K562 (cell line): ENCODE data around the gene KIF26B. TPM values are rescaled to one million over a fixed set of nuclear protein-coding genes. Genes with fewer than 3 reads are reported as not detected.

ENCODE experiments used
- ATAC-seq: fragments of 200-7000 bp; cut with Tn5 transposase; 3 replicates; pipeline ENCODE4 v1.9.1; 2020; ENCODE audit warnings: moderate library complexity
- BruUV-seq: library from RNA; stranded (reverse); fragments of 400-500 nt; replicated peaks from 2 replicates; lab custom pipeline; 2021; lab: Mats Ljungman, UMichigan
- CTCF ChIA-PET: fragments of 300-600 bp; formaldehyde crosslinking; extraction: SDS; loops from one replicate; lab custom pipeline; 2021; ENCODE audit warnings: low intra/inter-chr PET ratio; lab: Yijun Ruan, JAX
- POLR2A ChIA-PET: fragments of 300-600, 350-650 bp; sonication (Branson Sonifier 250); formaldehyde crosslinking; extraction: SDS; loops from one replicate; lab custom pipeline; 2021; ENCODE audit warnings: antibody characterized with exemption, inconsistent platforms; lab: Yijun Ruan, JAX
- DNase-seq, 4 experiments: peaks; one replicate each; pipeline versions ENCODE4 v3.0.0 to v3.0.0-alpha.2; 2011 to 2018; ENCODE audit warnings: low spot score in 3 of 4, mixed read lengths in 3 of 4; ENCODE audit errors: extremely low read depth in 1 of 4
- FAIRE-seq: peaks from 2 replicates; lab custom pipeline; 2011; peaks lifted over from hg19 to GRCh38; lab: Jason Lieb, UNC
- H2AFZ ChIP-seq: 2 replicates; pipeline ENCODE4 v1.6.0; 2011; ENCODE audit warnings: low read depth, low read length, control low read depth, inconsistent platforms
- H3K27ac ChIP-seq: fragments of 200-600 bp; 3 replicates; pipeline ENCODE4 v1.8.0; 2011; ENCODE audit warnings: low read depth, mild to moderate bottlenecking, control low read depth, inconsistent platforms, low read length, moderate library complexity, mixed read lengths; ENCODE audit errors: extremely low read depth
- H3K27me3 ChIP-seq, 2 experiments: fragments of 300-600 bp in 1 of 2; 2 replicates in 1 of 2; 3 replicates in 1 of 2; pipeline versions ENCODE4 v1.6.0 to v1.8.0; 2011; ENCODE audit warnings: inconsistent platforms in 2 of 2, low read length in 2 of 2, mild to moderate bottlenecking in 1 of 2, mixed read lengths in 1 of 2, moderate library complexity in 1 of 2; ENCODE audit not compliant: control insufficient read depth in 2 of 2, insufficient read depth in 2 of 2
- H3K36me3 ChIP-seq: fragments of 300-600 bp; 3 replicates; pipeline ENCODE4 v1.8.0; 2011; ENCODE audit warnings: mild to moderate bottlenecking, low read length, inconsistent platforms; ENCODE audit not compliant: control insufficient read depth, insufficient read depth
- H3K4me1 ChIP-seq, 2 experiments: fragments of 200-600 bp in 1 of 2; replicated peaks in 1 of 2; 2 replicates in 1 of 2; 3 replicates in 1 of 2; pipeline versions ENCODE4 v1.5.1 to v1.8.0; 2011; ENCODE audit warnings: inconsistent platforms in 2 of 2, low read length in 2 of 2, mild to moderate bottlenecking in 1 of 2, mixed read lengths in 1 of 2, moderate library complexity in 1 of 2; ENCODE audit not compliant: control insufficient read depth in 2 of 2, insufficient read depth in 2 of 2
- H3K4me2 ChIP-seq: 2 replicates; pipeline ENCODE4 v1.6.1; 2011; ENCODE audit warnings: low read length, control low read depth, inconsistent platforms, mixed read lengths; ENCODE audit not compliant: insufficient read depth
- H3K4me3 ChIP-seq: fragments of 200-600 bp; sonication (generic), shearing (Covaris generic); 2 replicates; pipeline ENCODE4 v1.5.1; 2016; ENCODE audit warnings: control low read depth, inconsistent platforms
- H3K79me2 ChIP-seq: fragments of 200-600 bp; 3 replicates; pipeline ENCODE4 v1.8.0; 2011; ENCODE audit warnings: low read length, inconsistent platforms; ENCODE audit not compliant: control insufficient read depth, insufficient read depth
- H3K9ac ChIP-seq, 2 experiments: 2 replicates each; pipeline versions ENCODE4 v1.6.0 to v1.6.1; 2011; ENCODE audit warnings: low read depth in 2 of 2, low read length in 2 of 2, control low read depth in 1 of 2, inconsistent platforms in 1 of 2, mild to moderate bottlenecking in 1 of 2, mixed read lengths in 1 of 2; ENCODE audit not compliant: insufficient read depth in 1 of 2
- H3K9me1 ChIP-seq: one replicate; pipeline ENCODE4 v1.6.0; 2011; ENCODE audit warnings: inconsistent platforms, mild to moderate bottlenecking, low read length, moderate library complexity; ENCODE audit not compliant: control insufficient read depth, insufficient read depth
- H3K9me3 ChIP-seq: replicated peaks from 2 replicates; pipeline ENCODE4 v1.5.1; 2011; ENCODE audit warnings: low read depth, low read length, inconsistent platforms; ENCODE audit not compliant: control insufficient read depth, insufficient read depth
- H4K20me1 ChIP-seq: replicated peaks from 2 replicates; pipeline ENCODE4 v1.6.1; 2011; ENCODE audit warnings: low read length, inconsistent platforms, mixed read lengths; ENCODE audit not compliant: control insufficient read depth, insufficient read depth
- FOXJ3 ChIP-seq: sonication (generic); formaldehyde crosslinking; IDR thresholded peaks from 2 replicates; pipeline ENCODE4 v1.4.0; 2020; ENCODE audit warnings: mild to moderate bottlenecking, missing genetic modification reagents
- KDM5B ChIP-seq: fragments of 200-600 bp; sonication (generic); IDR thresholded peaks from 2 replicates; pipeline ENCODE4 v1.6.1; 2012; ENCODE audit warnings: low read depth, mild to moderate bottlenecking, moderate library complexity, low read length, control low read depth, inconsistent platforms; ENCODE audit not compliant: insufficient replicate concordance
- LCOR ChIP-seq: sonication (generic); formaldehyde crosslinking; IDR thresholded peaks from 2 replicates; pipeline ENCODE4 v1.8.0; 2022; ENCODE audit warnings: mild to moderate bottlenecking, missing genetic modification reagents
- MCM3 ChIP-seq: fragments of 450-650 bp; IDR thresholded peaks from 2 replicates; pipeline ENCODE4 v1.6.1; 2016
- MTF1 ChIP-seq: fragments of 250-450 bp; sonication (Bioruptor Pico); IDR thresholded peaks from 2 replicates; pipeline ENCODE4 v1.9.0; 2021; ENCODE audit warnings: moderate library complexity, mild to moderate bottlenecking, inconsistent platforms, borderline replicate concordance
- SAFB2 ChIP-seq: fragments of 200-400 bp; formaldehyde crosslinking; IDR thresholded peaks from 2 replicates; pipeline ENCODE4 v1.6.1; 2018; ENCODE audit warnings: borderline replicate concordance, low read length, low read depth, moderate library complexity; ENCODE audit not compliant: severe bottlenecking
- ZSCAN32 ChIP-seq: fragments of 450-650 bp; formaldehyde crosslinking; IDR thresholded peaks from 2 replicates; pipeline ENCODE4 v1.4.0; 2020; ENCODE audit warnings: mild to moderate bottlenecking, moderate library complexity
- WGBS: fragments of 100-300 bp; shearing (Covaris generic); methylation state at CpG from one replicate; pipeline ENCODE4 v1.1.6; 2016; ENCODE audit warnings: low coverage, mixed read lengths; ENCODE audit not compliant: insufficient coverage; ENCODE audit errors: missing lambda C conversion rate; 5-methylcytosine and 5-hydroxymethylcytosine counted together
- in situ Hi-C: fragments of 300-500 bp; cut with MboI; formaldehyde crosslinking; loops from 4 replicates; pipeline ENCODE4 v1.15.0; 2018; ENCODE audit warnings: inconsistent platforms, mixed read lengths
- intact Hi-C: fragments of 100-400 bp; cut with micrococcal nuclease; formaldehyde crosslinking; loops from 2 replicates; pipeline ENCODE4 v1.14.2; 2022
- polyA plus RNA-seq, 8 experiments: library from polyadenylated mRNA; depleted of rRNA in 4 of 8; stranded (reverse) in 5 of 8; unstranded in 3 of 8; fragments of >200 nt; fragmentation: Nextera tagmentation in 2 of 8; fragmentation: Illumina TruSeq in 1 of 8; extraction: Ambion mirVana in 2 of 8; extraction: Trizol in 1 of 8; gene quantifications; 2 replicates each; pipeline versions ENCODE4 v1.2.1 to v1.2.3, GENCODE V29; 2011 to 2014; ENCODE audit warnings: inconsistent platforms in 1 of 8, missing spikeins in 1 of 8
- total RNA-seq, 7 experiments: library from RNA; depleted of rRNA in 6 of 7; stranded (reverse); fragments of >200 nt in 6 of 7; fragmentation: Illumina TruSeq in 2 of 7; extraction: Trizol in 2 of 7; gene quantifications; 2 replicates each; pipeline versions ENCODE4 v1.2.1 to v1.2.3, GENCODE V29; 2011 to 2021; ENCODE audit warnings: low replicate concordance in 1 of 7
- TF ChIP-seq, protein P1 (sequence below): IDR thresholded peaks from 2 replicates; pipeline ENCODE4 v1.6.1; 2014; ENCODE audit warnings: antibody characterized with exemption
- TF ChIP-seq, protein P2 (sequence below): fragments of 250-450 bp; sonication (Bioruptor Pico); IDR thresholded peaks from 2 replicates; pipeline ENCODE4 v1.8.0; 2022; ENCODE audit warnings: moderate library complexity, mild to moderate bottlenecking, inconsistent platforms
- TF ChIP-seq, protein P3 (sequence below): fragments of 450-650 bp; IDR thresholded peaks from 2 replicates; pipeline ENCODE4 v1.6.1; 2016; ENCODE audit warnings: antibody characterized with exemption
- TF ChIP-seq, protein P4 (sequence below): fragments of 250-450 bp; sonication (Bioruptor Pico); IDR thresholded peaks from 2 replicates; pipeline ENCODE4 v1.4.0; 2020

Gene KIF26B
- total and polyA plus RNA-seq, 9 of the 15 experiments (the other 6 are each of a cell fraction or from before 2014, with no cell fraction given): 0.02 to 0.08 (median 0.03) TPM; not detected in 6

DNA sequence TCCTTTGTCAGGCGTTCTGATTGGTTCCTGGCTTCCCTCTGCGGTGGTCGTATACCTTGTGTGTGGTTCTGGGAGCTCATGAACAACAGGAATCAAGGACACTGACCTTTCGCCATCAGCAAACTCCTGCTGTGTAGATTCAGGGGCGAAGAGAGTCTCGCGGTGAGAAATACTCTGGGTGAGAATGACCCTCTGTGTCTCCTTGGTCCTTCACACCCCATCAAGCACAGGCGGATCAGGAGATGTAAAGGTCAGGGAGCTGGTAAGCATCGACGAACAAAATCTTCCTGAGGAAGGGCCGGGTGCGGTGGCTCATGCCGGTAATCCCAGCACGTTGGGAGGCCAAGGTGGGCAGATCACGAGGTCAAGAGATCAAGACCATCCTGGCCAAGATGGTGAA lies 207.2 kb downstream of the KIF26B start:
- FAIRE-seq (no peak), DNase-seq (no peak), ATAC-seq (no peak)
- intact Hi-C loops: no loop called here
- Histone ChIP-seq H3K4me3 (no peak overlapping the region), H3K36me3 (no peaks in the 10 kb centered on the region), H3K4me2 (no peak overlapping the region), H3K79me2 (no peaks in the 10 kb centered on the region), H3K27me3 (peaks cover 62 to 83% of the 10 kb centered on the region in 2 experiments), H2AFZ (no peak overlapping the region), H4K20me1 (no peaks in the 10 kb centered on the region; the same call in 1 of the 2 replicates), H3K9me3 (no peaks in the 10 kb centered on the region), H3K4me1 (peaks cover 0 to 3% of the 10 kb centered on the region in 2 experiments; a peak in 1 of 5 replicates), H3K9me1 (no peaks in the 10 kb centered on the region), H3K27ac (no peak overlapping the region), H3K9ac (no peak overlapping the region)
- in situ Hi-C loops: no loop called here
- CTCF ChIA-PET: no interaction called here
- BruUV-seq: no TSS peak
- WGBS: 2% methylated on average over 15 of the region's 15 CpGs
- POLR2A ChIA-PET: interaction anchor here (0.6 to 0.7 kb wide), 2 partner anchors 14 to 42 kb away, joined by 3 read pairs; no protein-coding TSS in a partner anchor
- TF ChIP-seq MCM3: no peak
- TF ChIP-seq KDM5B: no peak
- TF ChIP-seq, protein P1, sequence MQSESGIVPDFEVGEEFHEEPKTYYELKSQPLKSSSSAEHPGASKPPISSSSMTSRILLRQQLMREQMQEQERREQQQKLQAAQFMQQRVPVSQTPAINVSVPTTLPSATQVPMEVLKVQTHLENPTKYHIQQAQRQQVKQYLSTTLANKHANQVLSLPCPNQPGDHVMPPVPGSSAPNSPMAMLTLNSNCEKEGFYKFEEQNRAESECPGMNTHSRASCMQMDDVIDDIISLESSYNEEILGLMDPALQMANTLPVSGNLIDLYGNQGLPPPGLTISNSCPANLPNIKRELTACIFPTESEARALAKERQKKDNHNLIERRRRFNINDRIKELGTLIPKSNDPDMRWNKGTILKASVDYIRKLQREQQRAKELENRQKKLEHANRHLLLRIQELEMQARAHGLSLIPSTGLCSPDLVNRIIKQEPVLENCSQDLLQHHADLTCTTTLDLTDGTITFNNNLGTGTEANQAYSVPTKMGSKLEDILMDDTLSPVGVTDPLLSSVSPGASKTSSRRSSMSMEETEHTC: no peak
- TF ChIP-seq, protein P2, sequence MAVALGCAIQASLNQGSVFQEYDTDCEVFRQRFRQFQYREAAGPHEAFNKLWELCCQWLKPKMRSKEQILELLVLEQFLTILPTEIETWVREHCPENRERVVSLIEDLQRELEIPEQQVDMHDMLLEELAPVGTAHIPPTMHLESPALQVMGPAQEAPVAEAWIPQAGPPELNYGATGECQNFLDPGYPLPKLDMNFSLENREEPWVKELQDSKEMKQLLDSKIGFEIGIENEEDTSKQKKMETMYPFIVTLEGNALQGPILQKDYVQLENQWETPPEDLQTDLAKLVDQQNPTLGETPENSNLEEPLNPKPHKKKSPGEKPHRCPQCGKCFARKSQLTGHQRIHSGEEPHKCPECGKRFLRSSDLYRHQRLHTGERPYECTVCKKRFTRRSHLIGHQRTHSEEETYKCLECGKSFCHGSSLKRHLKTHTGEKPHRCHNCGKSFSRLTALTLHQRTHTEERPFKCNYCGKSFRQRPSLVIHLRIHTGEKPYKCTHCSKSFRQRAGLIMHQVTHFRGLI (CRISPR knock-in tag): no peak
- no peak for TF ChIP-seq SAFB2
- TF ChIP-seq, protein P3, sequence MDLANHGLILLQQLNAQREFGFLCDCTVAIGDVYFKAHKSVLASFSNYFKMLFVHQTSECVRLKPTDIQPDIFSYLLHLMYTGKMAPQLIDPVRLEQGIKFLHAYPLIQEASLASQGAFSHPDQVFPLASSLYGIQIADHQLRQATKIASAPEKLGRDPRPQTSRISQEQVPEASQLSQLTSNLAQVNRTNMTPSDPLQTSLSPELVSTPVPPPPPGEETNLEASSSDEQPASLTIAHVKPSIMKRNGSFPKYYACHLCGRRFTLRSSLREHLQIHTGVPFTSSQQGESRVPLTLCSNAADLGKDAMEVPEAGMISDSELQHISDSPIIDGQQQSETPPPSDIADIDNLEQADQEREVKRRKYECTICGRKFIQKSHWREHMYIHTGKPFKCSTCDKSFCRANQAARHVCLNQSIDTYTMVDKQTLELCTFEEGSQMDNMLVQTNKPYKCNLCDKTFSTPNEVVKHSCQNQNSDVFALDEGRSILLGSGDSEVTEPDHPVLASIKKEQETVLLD: no peak
- TF ChIP-seq LCOR: no peak
- TF ChIP-seq, protein P4, sequence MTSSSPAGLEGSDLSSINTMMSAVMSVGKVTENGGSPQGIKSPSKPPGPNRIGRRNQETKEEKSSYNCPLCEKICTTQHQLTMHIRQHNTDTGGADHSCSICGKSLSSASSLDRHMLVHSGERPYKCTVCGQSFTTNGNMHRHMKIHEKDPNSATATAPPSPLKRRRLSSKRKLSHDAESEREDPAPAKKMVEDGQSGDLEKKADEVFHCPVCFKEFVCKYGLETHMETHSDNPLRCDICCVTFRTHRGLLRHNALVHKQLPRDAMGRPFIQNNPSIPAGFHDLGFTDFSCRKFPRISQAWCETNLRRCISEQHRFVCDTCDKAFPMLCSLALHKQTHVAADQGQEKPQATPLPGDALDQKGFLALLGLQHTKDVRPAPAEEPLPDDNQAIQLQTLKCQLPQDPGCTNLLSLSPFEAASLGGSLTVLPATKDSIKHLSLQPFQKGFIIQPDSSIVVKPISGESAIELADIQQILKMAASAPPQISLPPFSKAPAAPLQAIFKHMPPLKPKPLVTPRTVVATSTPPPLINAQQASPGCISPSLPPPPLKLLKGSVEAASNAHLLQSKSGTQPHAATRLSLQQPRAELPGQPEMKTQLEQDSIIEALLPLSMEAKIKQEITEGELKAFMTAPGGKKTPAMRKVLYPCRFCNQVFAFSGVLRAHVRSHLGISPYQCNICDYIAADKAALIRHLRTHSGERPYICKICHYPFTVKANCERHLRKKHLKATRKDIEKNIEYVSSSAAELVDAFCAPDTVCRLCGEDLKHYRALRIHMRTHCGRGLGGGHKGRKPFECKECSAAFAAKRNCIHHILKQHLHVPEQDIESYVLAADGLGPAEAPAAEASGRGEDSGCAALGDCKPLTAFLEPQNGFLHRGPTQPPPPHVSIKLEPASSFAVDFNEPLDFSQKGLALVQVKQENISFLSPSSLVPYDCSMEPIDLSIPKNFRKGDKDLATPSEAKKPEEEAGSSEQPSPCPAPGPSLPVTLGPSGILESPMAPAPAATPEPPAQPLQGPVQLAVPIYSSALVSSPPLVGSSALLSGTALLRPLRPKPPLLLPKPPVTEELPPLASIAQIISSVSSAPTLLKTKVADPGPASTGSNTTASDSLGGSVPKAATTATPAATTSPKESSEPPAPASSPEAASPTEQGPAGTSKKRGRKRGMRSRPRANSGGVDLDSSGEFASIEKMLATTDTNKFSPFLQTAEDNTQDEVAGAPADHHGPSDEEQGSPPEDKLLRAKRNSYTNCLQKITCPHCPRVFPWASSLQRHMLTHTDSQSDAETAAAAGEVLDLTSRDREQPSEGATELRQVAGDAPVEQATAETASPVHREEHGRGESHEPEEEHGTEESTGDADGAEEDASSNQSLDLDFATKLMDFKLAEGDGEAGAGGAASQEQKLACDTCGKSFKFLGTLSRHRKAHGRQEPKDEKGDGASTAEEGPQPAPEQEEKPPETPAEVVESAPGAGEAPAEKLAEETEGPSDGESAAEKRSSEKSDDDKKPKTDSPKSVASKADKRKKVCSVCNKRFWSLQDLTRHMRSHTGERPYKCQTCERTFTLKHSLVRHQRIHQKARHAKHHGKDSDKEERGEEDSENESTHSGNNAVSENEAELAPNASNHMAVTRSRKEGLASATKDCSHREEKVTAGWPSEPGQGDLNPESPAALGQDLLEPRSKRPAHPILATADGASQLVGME (CRISPR knock-in tag): no peak
- no peak for TF ChIP-seq FOXJ3 (CRISPR knock-in tag)
- no peak for TF ChIP-seq MTF1 (CRISPR knock-in tag)
- no peak for TF ChIP-seq ZSCAN32 (CRISPR knock-in tag)
